HUES6 (cell line): ENCODE measurements around the gene KLHDC4.
A peak's percentile ranks its signal among the peaks of the same experiment; 100 is the strongest.
"Not testable (repeated sequence)": the region's sequence is repeated elsewhere in the genome, so short reads cannot be mapped to it uniquely, and the experiment has no call there.

Experiments used
- H3K27ac ChIP-seq: 2 replicates; pipeline ENCODE4 v1.7.0; 2013; ENCODE audit warnings: low read depth, mild to moderate bottlenecking, low read length, inconsistent platforms
- H3K27me3 ChIP-seq: 2 replicates; pipeline ENCODE4 v1.6.1; 2013; ENCODE audit warnings: low read length; ENCODE audit not compliant: control insufficient read depth, insufficient read depth
- H3K36me3 ChIP-seq: 2 replicates; pipeline ENCODE4 v1.6.1; 2013; ENCODE audit warnings: low read length; ENCODE audit not compliant: control insufficient read depth, insufficient read depth
- H3K4me1 ChIP-seq: 2 replicates; pipeline ENCODE4 v1.6.1; 2013; ENCODE audit warnings: low read length; ENCODE audit not compliant: control insufficient read depth, insufficient read depth
- H3K4me3 ChIP-seq: 2 replicates; pipeline ENCODE4 v1.5.1; 2013; ENCODE audit warnings: low read depth, low read length
- H3K9ac ChIP-seq: one replicate; pipeline ENCODE4 v1.6.1; 2013; ENCODE audit warnings: mild to moderate bottlenecking, low read length
- H3K9me3 ChIP-seq: 2 replicates; pipeline ENCODE4 v1.6.1; 2013; ENCODE audit warnings: low read depth, low read length; ENCODE audit not compliant: control insufficient read depth, insufficient read depth

KLHDC4 gene

DNA sequence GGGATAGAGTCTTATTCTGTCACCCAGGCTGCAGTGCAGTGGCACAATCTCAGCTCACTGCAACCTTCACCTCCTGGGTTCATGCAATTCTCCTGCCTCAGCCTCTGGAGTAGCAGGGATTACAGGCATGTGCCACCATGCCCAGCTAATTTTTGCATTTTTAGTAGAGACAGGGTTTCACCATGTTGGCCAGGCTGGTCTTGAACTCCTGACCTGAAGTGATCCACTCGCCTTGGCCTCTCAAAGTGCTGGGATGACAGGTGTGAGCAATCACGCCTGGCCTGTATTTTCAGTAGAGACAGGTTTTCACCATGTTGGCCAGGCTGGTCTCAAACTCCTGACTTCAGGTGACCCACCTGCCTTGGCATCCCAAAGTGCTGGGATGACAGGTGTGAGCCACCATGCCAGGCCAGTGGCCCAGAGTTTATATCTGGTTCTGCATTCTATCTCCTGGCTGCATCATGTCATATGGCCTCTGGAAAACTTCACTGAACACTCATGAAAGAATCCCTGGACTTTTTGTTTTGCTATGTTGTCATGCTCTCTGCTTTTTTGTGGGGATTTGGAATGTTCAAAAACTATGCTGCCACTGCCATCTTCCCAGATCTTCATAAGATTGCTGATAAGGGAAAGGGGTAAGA, 21.8 kb upstream of the KLHDC4 start:
- not testable (repeated sequence) for H3K9ac ChIP-seq, H3K4me3 ChIP-seq, H3K4me1 ChIP-seq, H3K9me3 ChIP-seq, H3K36me3 ChIP-seq, H3K27me3 ChIP-seq, H3K27ac ChIP-seq

DNA sequence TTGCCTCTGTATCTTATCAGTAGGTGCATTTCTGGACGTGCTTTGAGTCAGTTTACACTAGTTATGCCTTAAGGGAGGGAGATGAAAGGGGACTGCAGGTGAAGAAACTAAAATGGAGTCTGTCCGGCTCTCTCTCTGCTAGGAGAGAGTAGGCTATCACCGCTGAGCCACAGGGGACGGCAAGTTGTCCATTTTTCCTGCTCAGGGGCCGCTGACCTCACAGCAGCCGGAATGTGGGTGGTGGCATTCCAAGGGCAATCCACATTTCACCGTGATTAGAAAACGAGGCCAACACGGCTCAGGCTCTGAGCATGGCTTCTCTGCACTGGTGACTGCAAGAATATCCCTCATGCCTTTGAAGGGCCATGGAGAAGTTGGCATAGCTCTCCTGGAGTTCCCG, 19.0 kb upstream of the KLHDC4 start:
- Histone ChIP-seq H3K9me3 (no peaks in the 10 kb centered on the region), H3K9ac (no peak overlapping the region), H3K36me3 (no peaks in the 10 kb centered on the region), H3K27me3 (no peaks in the 10 kb centered on the region), H3K4me1 (peaks cover 4% of the 10 kb centered on the region; the same call in 1 of the 2 replicates), H3K27ac (no peak overlapping the region), H3K4me3 (no peak overlapping the region)

DNA sequence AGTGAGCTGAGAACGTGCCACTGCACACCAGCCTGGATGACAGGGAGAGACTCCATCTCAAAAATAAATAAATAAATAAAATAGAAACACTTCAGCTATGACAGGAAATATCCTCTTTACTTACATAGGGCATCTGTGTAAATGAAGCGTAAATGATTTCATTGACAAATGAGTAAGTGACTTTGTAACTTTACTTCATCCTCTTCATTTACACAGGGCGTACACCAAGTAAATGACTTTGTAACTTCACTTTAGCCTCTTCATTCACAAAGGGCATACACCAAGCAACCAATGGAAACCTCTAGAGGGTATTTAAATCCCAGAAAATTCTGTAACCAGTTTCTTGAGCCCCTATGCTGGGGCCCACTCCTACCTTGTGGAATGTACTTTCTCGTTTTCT, 16.2 kb upstream of the KLHDC4 start:
- Histone ChIP-seq H3K36me3 (no peaks in the 10 kb centered on the region), H3K4me3 (no peak overlapping the region), H3K4me1 (peaks cover 17% of the 10 kb centered on the region), H3K27me3 (no peaks in the 10 kb centered on the region), H3K9me3 (no peaks in the 10 kb centered on the region), H3K27ac (no peak overlapping the region), H3K9ac (no peak overlapping the region)

DNA sequence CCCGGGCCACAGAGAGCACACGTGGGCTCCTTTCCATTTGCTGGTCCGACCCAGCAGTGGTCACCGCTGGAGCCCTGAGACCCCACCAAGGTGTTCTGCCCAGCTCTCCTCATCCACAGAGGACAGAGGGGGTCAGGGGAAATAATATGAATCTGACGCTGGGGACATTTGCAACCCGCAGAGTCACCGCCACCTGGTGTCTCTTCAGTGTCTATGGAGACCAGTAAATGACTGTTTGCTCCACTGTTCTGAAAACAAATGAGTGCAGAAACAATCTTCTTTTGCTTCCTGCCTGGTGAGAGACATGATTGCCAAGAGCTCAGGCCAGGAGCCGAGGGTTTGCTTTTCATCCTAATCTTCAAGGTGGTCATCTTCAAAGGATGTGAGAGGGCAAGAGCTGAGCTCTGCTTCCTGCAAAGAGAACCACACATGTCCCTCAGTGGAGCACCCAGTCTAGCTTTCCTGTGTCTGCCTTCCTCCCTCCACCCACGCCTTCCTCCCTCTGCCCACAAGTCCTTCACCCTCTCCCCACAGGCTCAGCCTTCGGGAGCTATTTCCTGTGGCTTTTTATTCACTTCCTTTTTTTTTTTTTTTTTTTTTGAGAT, 14.7 kb upstream of the KLHDC4 start:
- Histone ChIP-seq H3K9me3 (no peaks in the 10 kb centered on the region), H3K4me1 (peaks cover 17% of the 10 kb centered on the region), H3K27ac (no peak overlapping the region), H3K9ac (no peak overlapping the region), H3K4me3 (no peak overlapping the region), H3K36me3 (no peaks in the 10 kb centered on the region), H3K27me3 (no peaks in the 10 kb centered on the region)

DNA sequence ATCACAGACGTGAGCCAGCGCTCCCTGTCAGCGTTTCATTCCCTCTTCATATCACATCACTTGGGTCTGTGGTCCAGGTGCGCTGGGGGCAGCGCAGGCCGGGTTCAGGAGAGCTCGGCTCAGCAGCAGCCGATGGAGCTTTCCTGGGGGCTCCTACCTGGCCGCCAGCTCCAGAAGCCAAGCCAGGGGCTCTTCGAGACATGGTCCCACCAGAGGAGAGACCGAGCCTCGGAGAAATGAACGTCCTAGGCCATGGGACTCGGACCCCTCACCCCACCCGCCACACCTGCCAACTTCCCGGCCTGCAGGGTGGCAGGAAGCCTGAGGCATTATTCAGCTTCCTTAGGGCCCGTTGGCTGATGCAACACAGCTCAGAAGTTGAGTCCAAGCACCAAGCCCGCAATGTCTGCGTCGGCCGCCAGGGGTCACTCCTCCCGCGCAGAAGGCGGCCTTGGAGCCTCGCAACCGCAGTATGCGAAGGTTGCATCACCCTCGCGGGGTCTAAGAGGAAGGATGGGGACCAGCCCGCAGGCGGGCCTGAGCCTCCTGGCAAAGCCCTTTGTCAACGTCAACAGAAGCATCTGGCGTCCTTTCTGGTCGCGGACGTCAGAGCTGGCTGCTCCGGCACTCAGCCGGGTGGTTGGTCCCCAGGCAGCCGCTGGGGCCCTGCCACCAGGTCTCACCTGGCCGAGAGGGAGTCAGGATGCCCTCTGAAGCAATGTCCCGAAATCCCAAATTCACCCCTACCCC, 13.2 kb upstream of the KLHDC4 start:
- Histone ChIP-seq H3K27ac (peak overlapping the region; percentile 96), H3K27me3 (no peaks in the 10 kb centered on the region), H3K4me3 (no peak overlapping the region), H3K9ac (peak overlapping the region; percentile 86), H3K4me1 (peaks cover 12% of the 10 kb centered on the region), H3K9me3 (no peaks in the 10 kb centered on the region), H3K36me3 (no peaks in the 10 kb centered on the region)

DNA sequence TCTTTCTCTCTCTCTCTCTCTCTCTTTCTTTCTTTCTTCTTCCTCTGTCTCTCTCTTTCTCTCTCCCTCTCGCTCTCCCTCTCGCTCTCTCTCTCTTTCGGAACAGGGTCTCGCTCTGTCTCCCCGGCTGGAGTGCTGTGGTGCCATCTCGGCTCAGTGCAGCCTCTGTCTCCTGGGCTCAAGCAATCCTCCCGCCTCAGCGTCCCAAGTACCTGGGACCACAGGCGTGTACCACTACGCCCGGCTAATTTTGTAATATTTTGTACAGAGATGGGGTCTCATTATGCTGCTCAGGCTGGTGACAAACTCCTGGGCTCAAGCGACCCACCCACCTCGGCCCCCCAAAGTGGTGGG, 12.7 kb upstream of the KLHDC4 start:
- H3K4me3 ChIP-seq, result no peak overlapping the region
- peak overlapping the region; percentile 96 for H3K27ac ChIP-seq
- H3K9me3 ChIP-seq, result no peaks in the 10 kb centered on the region
- H3K4me1 ChIP-seq, result peaks cover 12% of the 10 kb centered on the region
- no peaks in the 10 kb centered on the region for H3K36me3 ChIP-seq
- H3K27me3 ChIP-seq, result no peaks in the 10 kb centered on the region
- peak overlapping the region; percentile 86 for H3K9ac ChIP-seq

DNA sequence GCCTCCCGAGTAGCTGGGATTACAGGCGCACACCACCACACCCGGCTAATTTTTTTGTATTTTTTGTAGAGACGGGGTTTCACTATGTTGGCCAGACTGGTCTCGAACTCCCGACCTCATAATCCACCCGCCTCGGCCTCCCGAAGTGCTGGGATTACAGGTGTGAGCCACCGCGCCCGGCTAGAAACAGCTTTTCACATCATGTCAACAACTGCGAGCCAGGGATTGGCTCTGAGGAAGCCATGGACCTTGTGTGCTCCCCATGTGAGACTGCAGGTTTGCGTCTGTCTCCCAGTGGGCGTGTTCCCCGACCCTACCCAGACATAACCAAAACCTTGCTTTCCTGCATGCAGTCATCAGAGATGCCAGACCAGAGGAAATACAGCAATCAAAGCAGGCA, 8.1 kb upstream of the KLHDC4 start:
- H3K27ac ChIP-seq, H3K36me3 ChIP-seq, H3K9me3 ChIP-seq, H3K9ac ChIP-seq, H3K27me3 ChIP-seq, H3K4me3 ChIP-seq, H3K4me1 ChIP-seq: not testable (repeated sequence)

DNA sequence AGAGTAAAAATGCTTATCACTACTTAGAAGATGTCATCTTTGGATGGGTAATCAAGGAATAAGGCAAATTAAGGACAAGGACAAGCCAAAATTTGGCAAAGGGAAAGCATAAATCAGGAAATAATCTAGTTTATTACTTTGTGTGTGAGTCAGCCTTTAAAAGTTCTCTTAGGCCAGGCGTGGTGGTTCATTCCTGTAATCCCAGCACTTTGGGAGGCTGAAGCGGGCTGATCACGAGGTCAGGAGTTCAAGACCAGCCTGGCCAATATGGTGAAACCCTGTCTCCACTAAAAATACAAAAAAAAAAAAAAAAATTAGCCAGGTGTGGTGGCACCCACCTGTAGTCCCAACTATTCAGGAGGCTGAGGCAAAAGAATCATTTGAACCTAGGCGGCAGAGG, 1.7 kb upstream of the KLHDC4 start:
- not testable (repeated sequence) for H3K27ac ChIP-seq, H3K27me3 ChIP-seq, H3K4me3 ChIP-seq, H3K9ac ChIP-seq, H3K4me1 ChIP-seq, H3K9me3 ChIP-seq
- H3K36me3 ChIP-seq, result peaks cover 16% of the 10 kb centered on the region

DNA sequence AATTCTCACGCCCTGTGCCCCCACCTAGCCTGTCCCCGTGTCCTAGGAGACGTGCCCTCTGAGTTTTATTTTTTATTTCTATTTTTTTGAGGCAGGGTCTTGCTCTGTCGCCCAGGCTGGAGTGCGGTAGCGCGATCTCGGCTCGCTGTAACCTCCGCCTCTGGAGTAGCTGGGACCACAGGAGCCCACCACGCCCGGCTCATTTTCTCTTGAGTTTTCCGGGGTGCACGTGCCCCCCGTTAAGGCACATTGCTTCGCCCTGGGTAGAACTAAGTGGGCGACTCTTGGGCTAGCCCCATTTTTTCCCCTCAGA, 655 bp upstream of the KLHDC4 start:
- H3K27ac ChIP-seq, result peak overlapping the region; percentile 90
- H3K4me3 ChIP-seq, result peak overlapping the region; percentile 97
- no peaks in the 10 kb centered on the region for H3K9me3 ChIP-seq
- H3K36me3 ChIP-seq, result peaks cover 26% of the 10 kb centered on the region
- H3K9ac ChIP-seq, result peak overlapping the region; percentile 89
- H3K4me1 ChIP-seq, result peaks cover 4% of the 10 kb centered on the region; the same call in 1 of the 2 replicates
- no peaks in the 10 kb centered on the region for H3K27me3 ChIP-seq

DNA sequence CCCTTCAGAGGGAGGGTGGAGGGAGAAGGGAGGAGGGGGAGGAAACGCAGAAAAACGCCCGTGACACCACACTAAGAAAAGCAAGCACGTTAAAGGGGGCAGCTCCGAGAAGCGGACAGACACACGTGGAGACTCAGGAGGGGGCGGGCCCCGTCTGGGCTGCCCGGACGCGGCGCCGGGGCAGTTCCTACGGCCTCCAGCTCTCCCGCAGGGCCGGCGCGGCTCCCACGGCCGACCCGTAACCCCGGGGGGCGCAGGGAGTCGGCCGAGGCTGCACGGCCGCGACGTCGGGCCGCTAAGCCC, 362 bp downstream of the KLHDC4 start:
- Histone ChIP-seq H3K9ac (peak overlapping the region; percentile 89), H3K27me3 (no peaks in the 10 kb centered on the region), H3K9me3 (no peaks in the 10 kb centered on the region), H3K4me3 (peak overlapping the region; percentile 97), H3K27ac (peak overlapping the region; percentile 90), H3K4me1 (peaks cover 4% of the 10 kb centered on the region; the same call in 1 of the 2 replicates), H3K36me3 (peaks cover 34% of the 10 kb centered on the region)

DNA sequence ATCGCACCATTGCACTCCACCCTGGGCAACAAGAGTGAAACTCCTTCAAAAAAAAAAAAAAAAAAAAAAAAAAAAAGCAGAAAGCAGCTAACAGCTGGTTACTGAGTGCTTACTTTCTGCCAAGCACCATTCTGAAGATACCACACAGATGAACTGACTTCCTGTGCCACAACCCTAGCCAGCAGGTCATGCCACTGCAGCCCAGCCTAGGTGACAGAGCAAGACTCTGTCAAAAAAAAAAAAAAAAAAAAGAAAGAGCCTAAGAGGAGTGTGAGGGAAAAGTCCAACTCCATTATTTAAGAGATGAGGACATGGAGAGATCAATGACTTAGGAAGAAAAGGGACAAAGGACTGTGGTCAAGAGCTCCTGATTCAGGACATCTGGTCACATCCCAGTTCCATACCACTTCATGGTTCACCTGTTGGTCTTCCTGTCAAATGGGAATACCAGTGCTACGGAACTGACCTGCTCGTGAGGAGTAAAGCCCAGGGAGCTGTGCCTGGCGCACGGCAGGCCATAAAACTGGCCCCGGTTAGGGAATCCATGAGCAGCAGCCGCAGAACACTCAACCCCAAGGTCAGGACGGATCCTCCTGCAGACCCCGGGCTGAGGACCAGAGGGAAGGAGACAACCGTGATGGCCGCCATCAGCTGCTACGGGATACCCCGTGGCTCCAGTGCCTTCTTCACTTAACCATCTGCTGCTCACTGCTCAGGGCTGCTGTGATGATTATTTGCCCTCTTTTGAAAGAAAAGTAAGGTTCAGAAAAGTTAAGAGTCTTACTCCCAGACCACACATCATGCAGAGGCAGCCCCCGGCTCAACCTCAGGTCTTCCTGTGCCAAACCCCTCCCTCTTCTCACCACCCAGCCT, 950 bp downstream of the KLHDC4 start:
- peak overlapping the region; percentile 90 for H3K27ac ChIP-seq
- H3K9ac ChIP-seq, result peak overlapping the region; percentile 89
- no peaks in the 10 kb centered on the region for H3K9me3 ChIP-seq
- peaks cover 4% of the 10 kb centered on the region; the same call in 1 of the 2 replicates for H3K4me1 ChIP-seq
- H3K4me3 ChIP-seq, result peak overlapping the region; percentile 97
- H3K36me3 ChIP-seq, result peaks cover 38% of the 10 kb centered on the region
- H3K27me3 ChIP-seq, result no peaks in the 10 kb centered on the region
